Immature natural killer cell (primary cell): Measurements from ENCODE around the gene INO80C. TPM values are rescaled to one million over a fixed set of nuclear protein-coding genes. Genes with fewer than 3 reads are reported as not detected.

Experiments used
- DNase-seq, 3 donors: peaks; one replicate each; pipeline ENCODE4 v3.0.0; 2022; ENCODE audit warnings: mixed read lengths in 1 of 3
- H3K27ac Mint-ChIP-seq, 6 donors: one replicate each; pipeline ENCODE4 v1.8.0; 2020; ENCODE audit warnings: mixed read lengths in 6 of 6, mild to moderate bottlenecking in 5 of 6, inconsistent platforms in 4 of 6, moderate library complexity in 3 of 6
- H3K27me3 Mint-ChIP-seq, 3 donors: one replicate each; pipeline ENCODE4 v1.8.0; 2020 to 2021; ENCODE audit warnings: low read depth in 3 of 3, mild to moderate bottlenecking in 3 of 3, mixed read lengths in 3 of 3, moderate library complexity in 3 of 3, inconsistent platforms in 1 of 3
- H3K36me3 Mint-ChIP-seq, 3 donors: one replicate each; pipeline ENCODE4 v1.8.0; 2020; ENCODE audit warnings: mixed read lengths in 3 of 3, inconsistent platforms in 2 of 3, mild to moderate bottlenecking in 2 of 3
- H3K4me1 Mint-ChIP-seq, 2 donors: one replicate each; pipeline ENCODE4 v1.8.0; 2020; ENCODE audit warnings: inconsistent platforms in 2 of 2, mild to moderate bottlenecking in 2 of 2, mixed read lengths in 2 of 2, moderate library complexity in 1 of 2
- H3K4me3 Mint-ChIP-seq, 5 donors: one replicate each; pipeline ENCODE4 v1.8.0; 2020; ENCODE audit warnings: mild to moderate bottlenecking in 5 of 5, mixed read lengths in 5 of 5, inconsistent platforms in 3 of 5, moderate library complexity in 3 of 5
- H3K9me3 Mint-ChIP-seq, 6 donors: one replicate each; pipeline ENCODE4 v1.8.0; 2020; ENCODE audit warnings: mild to moderate bottlenecking in 6 of 6, mixed read lengths in 6 of 6, inconsistent platforms in 4 of 6, moderate library complexity in 3 of 6
- polyA plus RNA-seq, 3 donors: library from polyadenylated mRNA; unstranded; fragments of 300-500 nt; fragmentation: Illumina TruSeq; gene quantifications; one replicate each; pipeline ENCODE4 v1.2.3, GENCODE V29; 2021

The INO80C gene
- polyA plus RNA-seq, 3 donors from 2014 or later, result 12.7 to 28.6 (median 24.6) TPM

DNA sequence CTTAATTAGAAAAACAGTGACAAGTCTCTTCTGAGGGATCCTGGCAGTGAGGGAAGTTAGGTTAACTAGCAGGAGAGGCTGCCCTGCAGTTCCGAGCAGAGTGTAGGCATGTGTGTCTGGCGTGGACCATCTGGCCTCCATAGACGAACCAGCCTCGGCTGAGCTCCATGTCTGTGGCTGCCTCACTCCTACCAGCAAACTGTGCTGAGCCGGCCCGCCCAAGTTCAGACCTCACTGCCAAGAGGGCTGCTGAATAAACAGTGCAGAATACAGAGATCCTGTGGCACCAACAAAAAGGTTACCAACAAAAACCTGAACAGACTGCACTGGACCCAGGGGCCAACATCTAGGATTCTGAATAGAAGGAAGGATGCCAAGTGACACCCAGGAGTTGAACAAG is 27.3 kb downstream of the INO80C start:
- H3K9me3 Mint-ChIP-seq, result no peaks in the 10 kb centered on the region
- no peak overlapping the region for H3K4me3 Mint-ChIP-seq
- H3K4me1 Mint-ChIP-seq, result no peaks in the 10 kb centered on the region
- H3K27ac Mint-ChIP-seq, result no peak overlapping the region
- DNase-seq, result no peak
- peaks cover 26 to 34% (median 29%) of the 10 kb centered on the region in 3 donors for H3K36me3 Mint-ChIP-seq
- peaks cover 0 to 3% (median 2%) of the 10 kb centered on the region in 3 donors for H3K27me3 Mint-ChIP-seq

DNA sequence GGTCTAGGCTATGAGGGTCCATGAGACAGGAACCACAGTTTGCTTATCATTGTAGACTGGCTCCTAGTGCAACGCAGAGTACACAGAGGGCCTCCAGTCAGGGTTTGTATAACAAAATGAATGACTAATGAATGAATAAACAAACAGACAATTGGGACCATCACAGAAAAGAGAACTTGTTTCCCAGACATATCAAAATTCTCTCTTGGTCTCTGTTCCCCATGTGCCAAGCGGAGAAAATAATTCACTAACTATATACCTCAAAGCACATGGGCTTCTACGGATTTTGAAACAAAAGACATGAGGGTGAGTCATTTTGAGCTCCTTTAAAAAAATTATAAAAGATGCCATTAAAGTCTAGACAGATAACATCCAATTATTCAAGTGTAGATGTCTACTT is 28.0 kb downstream of the INO80C start:
- Mint-ChIP-seq H3K27me3 (peaks cover 0 to 3% (median 2%) of the 10 kb centered on the region in 3 donors), H3K36me3 (peaks cover 24 to 29% (median 26%) of the 10 kb centered on the region in 3 donors), H3K9me3 (no peaks in the 10 kb centered on the region), H3K4me3 (no peak overlapping the region), H3K27ac (peak overlapping the region in 1 of 6 donors; percentile 14), H3K4me1 (no peaks in the 10 kb centered on the region)
- DNase-seq, result no peak

DNA sequence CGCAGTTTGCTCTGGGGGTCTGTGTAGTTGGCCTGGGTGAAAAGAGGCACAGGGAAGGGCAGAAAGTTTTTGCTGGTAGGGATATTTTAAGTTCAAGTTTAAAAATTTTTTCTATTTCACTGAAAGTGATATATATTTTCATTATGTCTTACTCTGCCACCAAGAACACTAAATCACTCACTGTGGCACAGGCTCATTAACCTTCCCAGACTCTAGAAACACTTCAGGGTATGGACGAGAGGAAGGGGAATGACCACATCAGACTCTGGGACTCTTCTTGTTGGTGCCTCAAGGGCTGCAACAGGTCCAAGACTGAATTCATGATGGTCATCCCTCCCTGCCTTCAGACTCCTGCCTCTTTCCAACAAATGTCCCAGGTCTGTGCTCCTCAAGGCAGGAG is 29.0 kb downstream of the INO80C start:
- peaks cover 20 to 28% (median 24%) of the 10 kb centered on the region in 3 donors for H3K36me3 Mint-ChIP-seq

DNA sequence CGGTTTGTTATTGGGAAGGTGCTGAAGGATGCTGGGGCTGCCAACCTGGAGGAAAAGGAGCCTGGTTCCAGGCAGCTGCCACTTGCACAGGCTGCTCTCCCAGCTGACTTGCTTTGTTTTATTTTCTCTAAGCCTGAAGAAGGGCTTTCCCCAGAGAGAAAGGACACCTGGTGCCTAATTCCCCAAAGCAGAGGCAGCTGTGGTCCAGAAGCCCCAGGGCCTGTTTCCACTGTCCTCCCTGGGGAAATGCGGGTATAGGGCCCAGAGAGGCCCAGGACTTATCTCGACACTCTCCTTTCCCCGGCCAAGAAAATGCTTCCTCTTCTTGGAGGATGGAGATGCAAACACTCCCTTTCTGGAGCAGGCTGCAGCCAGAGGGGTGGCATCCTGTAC is 30.1 kb downstream of the INO80C start:
- Mint-ChIP-seq H3K27ac (peak overlapping the region in 1 of 6 donors; percentile 19), H3K27me3 (peaks cover 0 to 5% (median 0%) of the 10 kb centered on the region in 3 donors)

More for the DNA sequence above, 29.0 kb downstream of the INO80C start:
- Mint-ChIP-seq H3K4me3 (no peak overlapping the region), H3K9me3 (no peaks in the 10 kb centered on the region), H3K27me3 (peaks cover 0 to 3% (median 2%) of the 10 kb centered on the region in 3 donors), H3K27ac (no peak overlapping the region), H3K4me1 (no peaks in the 10 kb centered on the region)
- DNase-seq, result no peak

DNA sequence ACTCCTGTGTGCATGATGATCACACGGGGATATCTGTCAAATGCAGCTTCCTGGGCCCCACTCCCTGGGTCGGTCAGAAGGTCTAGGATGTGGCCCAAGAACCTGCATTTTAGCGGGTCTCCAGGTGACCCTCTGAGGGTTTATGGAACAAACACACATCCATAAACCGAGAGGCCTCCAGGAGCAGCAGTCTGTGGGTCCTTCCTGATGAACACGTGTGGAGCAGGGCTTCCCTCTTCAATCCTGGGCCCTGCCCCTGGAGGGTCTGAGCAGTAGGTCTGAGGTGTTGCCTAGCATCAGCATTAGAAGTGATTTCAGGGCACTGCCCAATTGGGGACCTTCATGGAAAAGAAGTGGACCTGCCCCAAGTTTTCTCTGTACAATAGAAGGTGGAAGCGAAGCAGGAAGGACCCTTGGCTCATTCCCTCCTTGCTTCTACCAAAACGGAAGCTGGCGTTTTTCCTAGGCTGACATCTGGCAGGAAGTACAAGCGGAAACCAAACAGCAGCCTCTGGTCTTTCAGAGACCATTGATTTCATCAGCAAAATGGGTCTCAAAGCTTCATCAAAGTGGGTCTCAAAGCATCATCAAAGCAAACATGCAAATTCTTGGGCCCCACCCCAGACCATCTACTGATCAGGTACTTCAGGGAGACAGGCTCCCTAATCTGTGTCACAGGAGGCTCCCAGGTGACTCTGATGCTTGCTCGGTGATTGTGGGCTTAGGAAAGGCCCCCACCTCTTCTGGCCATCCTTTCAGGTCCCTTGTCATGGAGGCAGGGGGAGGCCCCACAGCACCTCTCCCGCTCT is 30.7 kb downstream of the INO80C start:
- Mint-ChIP-seq H3K9me3 (no peaks in the 10 kb centered on the region), H3K27ac (no peak overlapping the region), H3K4me3 (no peak overlapping the region), H3K4me1 (no peaks in the 10 kb centered on the region), H3K36me3 (peaks cover 9 to 17% (median 14%) of the 10 kb centered on the region in 3 donors), H3K27me3 (peaks cover 0 to 5% (median 0%) of the 10 kb centered on the region in 3 donors)
- DNase-seq, result no peak

More for the DNA sequence above, 30.1 kb downstream of the INO80C start:
- Mint-ChIP-seq H3K36me3 (peaks cover 12 to 23% (median 17%) of the 10 kb centered on the region in 3 donors), H3K4me1 (no peaks in the 10 kb centered on the region), H3K9me3 (no peaks in the 10 kb centered on the region), H3K4me3 (no peak overlapping the region)
- no peak for DNase-seq

- DNase-seq, result no peak
- H3K4me3 Mint-ChIP-seq, result no peak overlapping the region
- no peak overlapping the region for H3K27ac Mint-ChIP-seq
- H3K36me3 Mint-ChIP-seq, result peaks cover 9 to 15% (median 14%) of the 10 kb centered on the region in 3 donors
- no peaks in the 10 kb centered on the region for H3K4me1 Mint-ChIP-seq
- H3K27me3 Mint-ChIP-seq, result peaks cover 0 to 5% (median 0%) of the 10 kb centered on the region in 3 donors
- no peaks in the 10 kb centered on the region for H3K9me3 Mint-ChIP-seq
Observed at GRCh38 chr18:35466334-35466733, 31.4 kb downstream of the INO80C start.

GRCh38 chr18:35465329-35465728 is 32.4 kb downstream of the INO80C start:
- H3K36me3 Mint-ChIP-seq, result peaks cover 9 to 15% (median 14%) of the 10 kb centered on the region in 3 donors
- H3K27me3 Mint-ChIP-seq, result peaks cover 0 to 5% (median 0%) of the 10 kb centered on the region in 3 donors
- no peak for DNase-seq
- H3K9me3 Mint-ChIP-seq, result no peaks in the 10 kb centered on the region
- no peak overlapping the region for H3K27ac Mint-ChIP-seq
- H3K4me3 Mint-ChIP-seq, result no peak overlapping the region
- H3K4me1 Mint-ChIP-seq, result no peaks in the 10 kb centered on the region

GRCh38 chr18:35464831-35465279 is 32.9 kb downstream of the INO80C start:
- H3K9me3 Mint-ChIP-seq, result no peaks in the 10 kb centered on the region
- H3K4me1 Mint-ChIP-seq, result no peaks in the 10 kb centered on the region
- H3K36me3 Mint-ChIP-seq, result peaks cover 9 to 15% (median 14%) of the 10 kb centered on the region in 3 donors

DNA sequence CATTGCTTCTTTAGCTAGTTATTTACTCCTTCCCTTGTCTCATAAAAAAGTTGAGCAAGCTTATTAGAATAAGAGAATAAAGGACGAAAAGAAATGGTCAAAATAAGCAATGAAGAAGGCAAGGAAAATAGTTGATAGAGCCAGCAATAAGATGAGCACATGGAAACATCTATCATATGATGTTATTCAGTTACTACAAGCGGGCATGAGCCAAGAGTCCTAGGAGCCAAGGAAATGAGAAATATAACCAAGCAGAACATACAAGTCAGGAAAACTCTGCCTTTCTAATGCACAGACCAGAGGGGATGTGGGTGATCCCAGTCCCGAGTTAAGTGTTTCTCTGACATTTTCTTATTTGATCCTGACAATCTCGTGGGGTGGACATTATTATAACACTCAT is 33.9 kb downstream of the INO80C start:
- Mint-ChIP-seq H3K27ac (no peak overlapping the region), H3K36me3 (peaks cover 4 to 11% (median 6%) of the 10 kb centered on the region in 3 donors), H3K4me3 (no peak overlapping the region), H3K4me1 (no peaks in the 10 kb centered on the region), H3K27me3 (peaks cover 0 to 4% (median 0%) of the 10 kb centered on the region in 3 donors), H3K9me3 (no peaks in the 10 kb centered on the region)
- no peak for DNase-seq

More at GRCh38 chr18:35464831-35465279, 32.9 kb downstream of the INO80C start:
- H3K4me3 Mint-ChIP-seq, result no peak overlapping the region
- H3K27me3 Mint-ChIP-seq, result peaks cover 0 to 5% (median 0%) of the 10 kb centered on the region in 3 donors
- DNase-seq, result no peak
- H3K27ac Mint-ChIP-seq, result no peak overlapping the region

DNA sequence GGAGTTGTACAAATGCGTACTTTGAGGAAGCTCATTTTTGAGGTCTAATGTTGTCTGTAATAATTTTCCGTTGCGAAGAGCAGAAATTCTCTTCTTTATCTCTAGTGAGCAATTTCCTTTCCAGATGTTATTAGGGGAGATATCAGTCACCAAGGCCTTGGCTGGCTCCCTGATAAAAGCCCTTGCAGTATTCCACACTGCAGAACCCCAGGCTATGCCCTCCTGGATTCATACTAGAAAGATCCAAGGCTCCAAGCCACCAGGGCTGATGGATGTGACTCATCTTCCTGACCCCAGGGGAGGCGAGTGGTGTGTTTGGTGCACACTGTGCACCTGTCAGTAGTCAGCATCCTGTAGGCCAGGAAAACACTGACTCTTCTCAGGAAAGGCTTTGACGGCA is 34.7 kb downstream of the INO80C start:
- no peak overlapping the region for H3K4me3 Mint-ChIP-seq

GRCh38 chr18:35460736-35461161 is 37.0 kb downstream of the INO80C start:
- H3K9me3 Mint-ChIP-seq, result no peaks in the 10 kb centered on the region
- no peaks in the 10 kb centered on the region for H3K4me1 Mint-ChIP-seq
- peaks cover under 1 to 4% (median under 1%) of the 10 kb centered on the region in 3 donors for H3K36me3 Mint-ChIP-seq
- no peak for DNase-seq
- no peak overlapping the region for H3K27ac Mint-ChIP-seq
- peaks cover 0 to 3% (median 0%) of the 10 kb centered on the region in 3 donors for H3K27me3 Mint-ChIP-seq
- no peak overlapping the region for H3K4me3 Mint-ChIP-seq

More for the DNA sequence above, 34.7 kb downstream of the INO80C start:
- DNase-seq, result no peak
- peaks cover 0 to 4% (median 0%) of the 10 kb centered on the region in 3 donors for H3K27me3 Mint-ChIP-seq
- no peaks in the 10 kb centered on the region for H3K9me3 Mint-ChIP-seq
- no peaks in the 10 kb centered on the region for H3K4me1 Mint-ChIP-seq
- H3K36me3 Mint-ChIP-seq, result peaks cover 4 to 7% (median 5%) of the 10 kb centered on the region in 3 donors
- no peak overlapping the region for H3K27ac Mint-ChIP-seq

- Mint-ChIP-seq H3K4me3 (no peak overlapping the region), H3K27ac (no peak overlapping the region), H3K36me3 (peaks cover 0 to 3% (median 0%) of the 10 kb centered on the region in 3 donors), H3K9me3 (no peaks in the 10 kb centered on the region), H3K27me3 (peaks cover 0 to 3% (median 0%) of the 10 kb centered on the region in 3 donors), H3K4me1 (no peaks in the 10 kb centered on the region)
- no peak for DNase-seq
Observed at GRCh38 chr18:35459997-35460396, 37.8 kb downstream of the INO80C start.

DNA sequence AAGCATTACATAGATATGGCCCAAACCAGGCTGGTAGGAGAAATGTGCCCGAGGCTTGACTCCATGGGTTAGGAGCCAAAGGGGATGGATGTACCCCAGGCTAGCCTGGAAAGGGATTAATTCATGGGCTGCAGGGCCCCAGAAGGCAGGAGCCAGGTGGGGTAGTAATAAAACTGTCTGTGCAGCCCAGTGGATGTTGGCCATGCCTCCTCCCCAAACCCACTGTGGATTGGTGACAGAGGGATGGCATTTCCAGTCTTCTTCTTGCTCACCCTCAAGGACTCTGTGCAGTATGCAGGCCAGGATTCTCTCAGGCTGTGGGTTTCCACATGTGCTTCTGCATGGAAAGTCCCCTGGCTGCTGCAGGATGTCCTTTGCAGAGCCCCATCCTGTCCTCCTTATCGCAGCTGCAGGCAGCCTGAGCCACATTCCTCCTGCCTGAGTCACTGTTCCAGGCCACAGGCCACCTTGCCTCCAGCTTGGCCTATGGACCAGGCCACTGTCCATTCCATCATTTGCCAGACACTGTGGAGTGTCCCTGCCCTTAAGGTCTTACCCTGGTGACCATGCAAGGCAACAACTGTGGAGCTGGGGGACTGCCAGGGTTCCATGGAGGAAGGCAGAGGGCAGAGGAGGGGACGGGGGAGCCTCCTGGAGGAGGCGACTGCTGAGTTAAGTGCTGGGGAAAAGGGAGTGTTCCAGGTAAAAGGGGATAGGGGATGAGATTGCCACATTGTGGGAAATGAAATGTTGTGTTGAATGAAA is 38.9 kb downstream of the INO80C start:
- Mint-ChIP-seq H3K9me3 (no peaks in the 10 kb centered on the region), H3K4me1 (no peaks in the 10 kb centered on the region), H3K27ac (peak overlapping the region in 1 of 6 donors; percentile 47), H3K27me3 (peaks cover 0 to 3% (median 0%) of the 10 kb centered on the region in 3 donors), H3K4me3 (no peak overlapping the region), H3K36me3 (peaks cover 0 to 3% (median 0%) of the 10 kb centered on the region in 3 donors)
- DNase-seq, result no peak
